Measurements from ENCODE around the gene LSM14B.
"Not testable (repeated sequence)": the region's sequence is repeated elsewhere in the genome, so short reads cannot be mapped to it uniquely, and the experiment has no call there.

LSM14B gene

DNA sequence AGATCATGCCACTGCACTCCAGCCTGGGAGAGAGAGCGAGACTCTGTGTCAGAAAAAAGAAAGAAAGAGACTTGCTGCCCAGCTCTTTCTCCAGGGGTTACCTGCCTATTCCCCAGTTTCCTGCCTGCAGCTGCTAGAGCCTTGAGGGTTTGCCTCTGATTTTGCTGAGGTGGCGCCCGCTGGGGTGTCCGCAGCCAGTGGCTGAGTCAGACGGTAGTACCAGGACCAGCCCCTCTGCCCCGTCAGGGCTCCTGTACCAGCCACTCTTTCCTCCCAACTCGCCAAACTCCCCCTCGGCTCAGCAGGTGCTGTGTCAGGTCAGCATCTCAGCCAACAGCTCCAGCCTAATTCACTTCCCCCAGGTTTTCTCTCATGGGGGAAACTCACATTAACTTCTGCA, 7.4 kb upstream of the LSM14B start:
- DNase-seq = no peak

DNA sequence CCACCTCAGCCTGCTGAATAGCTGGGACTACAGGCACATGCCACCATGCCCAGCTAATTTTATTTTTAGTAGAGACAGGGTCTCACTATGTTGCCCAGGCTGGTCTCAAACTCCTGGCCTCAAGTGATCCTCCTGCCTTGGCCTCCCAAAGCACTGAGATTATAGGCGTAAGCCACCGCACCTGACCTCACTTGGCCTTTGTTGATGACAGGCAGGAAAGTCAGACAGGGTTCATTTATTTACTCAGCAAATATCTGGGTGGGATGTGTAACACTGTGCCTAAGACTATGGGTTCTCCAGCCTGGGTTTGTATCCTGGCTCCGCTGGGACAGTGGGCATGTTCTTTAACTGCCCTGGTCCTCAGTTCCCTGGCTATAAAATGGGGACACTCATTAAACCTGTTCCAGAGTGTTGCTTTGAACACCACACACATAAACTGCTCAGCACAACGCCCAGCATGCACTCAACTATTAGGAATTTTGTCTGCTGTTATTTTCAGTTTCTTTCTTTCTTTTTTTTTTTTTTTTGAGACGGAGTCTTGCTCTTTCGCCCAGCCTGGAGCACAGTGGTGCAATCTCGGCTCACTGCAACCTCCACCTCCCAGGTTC, 6.4 kb upstream of the LSM14B start:
- DNase-seq = not testable (repeated sequence)

- no peak for DNase-seq
Observed at GRCh38 chr20:62116558-62117361, 5.5 kb upstream of the LSM14B start.

- DNase-seq = no peak
Observed at GRCh38 chr20:62117362-62117646, 5.0 kb upstream of the LSM14B start.

DNA sequence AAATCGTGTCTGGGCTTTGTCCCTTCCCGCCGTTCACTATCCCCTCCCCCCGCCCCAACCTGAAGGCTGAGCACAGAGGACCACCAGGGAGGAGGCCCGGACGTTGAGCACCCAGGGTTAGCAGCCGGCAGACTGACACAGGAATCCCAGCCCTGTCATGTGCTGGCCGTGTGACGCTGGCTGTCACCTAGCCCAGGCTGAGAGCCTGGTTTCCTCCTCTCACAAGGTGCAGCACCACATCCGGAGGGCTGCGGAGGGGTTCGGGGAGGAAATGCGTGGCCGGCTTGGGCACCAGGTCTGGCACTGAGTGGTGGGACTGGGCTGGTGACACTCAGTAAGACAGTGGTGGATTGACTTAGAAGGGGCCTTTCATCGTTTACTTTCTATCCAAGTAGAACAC, 4.6 kb upstream of the LSM14B start:
- DNase-seq = no peak

- DNase-seq = no peak
Observed at GRCh38 chr20:62118113-62119043, 3.9 kb upstream of the LSM14B start.

DNA sequence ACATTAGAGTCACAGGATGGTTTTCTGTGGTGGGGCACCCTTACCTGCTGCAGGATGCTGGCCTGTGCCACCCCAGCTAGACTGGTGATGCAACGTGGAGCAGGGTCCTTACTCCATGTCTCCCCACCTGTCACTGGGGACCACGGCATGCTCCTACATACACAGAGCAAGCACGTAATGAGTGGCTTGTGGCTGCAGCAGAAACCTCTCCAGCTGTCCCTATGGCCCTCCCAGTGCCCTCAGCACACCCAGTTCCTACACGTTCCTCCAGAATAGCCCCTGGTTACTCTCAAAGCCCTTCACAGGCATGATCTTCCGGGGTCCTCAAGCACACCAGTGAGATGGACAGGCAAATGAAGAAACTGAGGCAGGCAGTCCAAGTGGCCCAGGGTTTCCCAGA, 3.2 kb upstream of the LSM14B start:
- no peak for DNase-seq

DNA sequence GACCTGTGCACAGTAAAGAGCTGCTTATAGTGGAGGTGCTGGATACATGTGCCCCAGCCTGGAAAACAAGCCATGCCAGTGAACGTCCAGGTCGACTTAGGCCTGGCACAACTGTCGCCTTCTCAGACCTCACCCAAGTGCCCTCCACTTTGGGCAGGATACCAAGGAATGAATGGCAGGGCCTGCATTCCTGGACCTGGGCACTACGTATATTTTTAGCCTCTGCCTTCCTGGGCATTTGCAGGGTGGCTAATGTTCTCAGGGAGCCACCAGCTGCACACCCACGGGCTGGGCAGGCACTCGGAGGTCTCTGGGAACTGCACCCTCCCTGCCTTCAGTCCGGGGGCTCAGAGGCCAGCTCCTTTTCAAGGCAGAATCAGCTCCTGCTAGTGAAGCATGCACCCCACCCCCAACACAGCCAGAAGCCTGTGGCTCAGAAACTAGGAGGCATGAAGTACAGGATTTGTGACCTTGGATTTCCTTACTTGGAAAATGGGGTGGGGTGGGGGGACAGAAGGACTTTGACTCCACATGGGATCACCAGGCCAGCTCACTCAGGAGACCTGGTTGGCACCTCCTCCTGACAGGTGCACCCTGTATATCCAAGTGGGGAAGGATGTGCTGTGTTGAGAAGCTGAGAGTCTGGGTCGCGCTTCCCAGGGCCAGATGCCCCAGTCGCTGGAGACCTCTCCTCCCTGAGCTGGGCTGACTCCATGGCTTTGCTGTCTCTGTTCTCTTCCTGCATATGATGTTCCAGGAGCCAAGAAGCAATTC, 2.5 kb upstream of the LSM14B start:
- no peak for DNase-seq

- DNase-seq = no peak
Observed at GRCh38 chr20:62120365-62120762, 1.9 kb upstream of the LSM14B start.

- DNase-seq = no peak
Observed at GRCh38 chr20:62120990-62121775, 1.1 kb upstream of the LSM14B start.

DNA sequence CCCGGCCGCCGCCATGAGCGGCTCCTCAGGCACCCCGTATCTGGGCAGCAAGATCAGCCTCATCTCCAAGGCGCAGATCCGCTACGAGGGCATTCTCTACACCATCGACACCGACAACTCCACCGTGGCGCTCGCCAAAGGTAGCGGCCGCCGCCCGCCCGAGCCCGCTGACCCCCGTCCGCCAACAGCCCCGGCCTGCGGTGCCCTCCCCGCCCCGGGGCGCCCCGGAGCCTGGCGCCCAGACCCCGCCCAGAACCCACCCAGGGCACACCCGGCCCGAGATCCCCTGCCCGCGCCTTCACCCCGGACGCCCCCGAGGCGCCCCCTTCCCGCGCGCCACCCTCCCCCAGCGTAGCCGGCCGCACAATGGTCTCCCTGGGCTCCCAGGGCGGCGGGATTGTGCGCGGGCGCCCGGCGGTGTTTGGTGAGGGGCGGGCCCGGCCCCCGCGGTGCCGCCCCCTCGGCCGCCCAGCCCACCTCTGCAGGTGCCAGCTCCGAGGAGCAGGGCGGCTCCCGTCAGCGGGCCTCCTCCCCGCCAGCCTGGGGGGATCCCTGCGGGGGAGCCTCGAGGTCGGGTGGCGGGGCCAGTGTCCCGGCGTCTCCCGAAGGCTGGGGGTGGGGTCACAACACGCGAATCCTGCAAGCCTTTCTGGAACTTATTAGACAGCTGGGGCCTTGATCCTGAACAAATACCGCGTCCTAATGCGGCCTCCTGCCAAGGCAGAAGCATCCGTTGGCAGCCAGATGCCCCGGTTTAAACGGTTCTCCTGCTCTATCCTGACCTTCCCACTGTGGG, 577 bp downstream of the LSM14B start:
- peak; percentile 69 for DNase-seq

GRCh38 chr20:62123450-62124118, 1.3 kb downstream of the LSM14B start:
- DNase-seq = no peak

GRCh38 chr20:62126141-62126540, 3.9 kb downstream of the LSM14B start:
- no peak for DNase-seq

- no peak for DNase-seq
Observed at GRCh38 chr20:62127799-62128198, 5.5 kb downstream of the LSM14B start.

GRCh38 chr20:62128502-62128901, 6.2 kb downstream of the LSM14B start:
- no peak for DNase-seq

- DNase-seq = no peak
Observed at GRCh38 chr20:62129731-62130531, 7.7 kb downstream of the LSM14B start.

- DNase-seq = no peak
Observed at GRCh38 chr20:62131560-62132320, 9.5 kb downstream of the LSM14B start.

- DNase-seq = no peak
Observed at GRCh38 chr20:62132421-62132820, 10.1 kb downstream of the LSM14B start.

Data from right forelimb (tissue), 1 donor.